Measurements from ENCODE around the gene STX19.
"Not testable (repeated sequence)": the region's sequence is repeated elsewhere in the genome, so short reads cannot be mapped to it uniquely, and the experiment has no call there.

Gene STX19

GRCh38 chr3:93973131-93974126 is 55.0 kb downstream of the STX19 start, which contains the start of gene PROS1:
TSS of gene PROS1 (minus strand) at chr3:93973896. CDS start at chr3:93973749, 147 bp downstream.
- Histone ChIP-seq H3K9me3 (ENCODE audit: control insufficient read depth, insufficient read depth, low read length) (no peaks in the 10 kb centered on the region), H3K9ac (ENCODE audit: low read depth, low read length) (peak within 1 kb of the TSS; percentile 53), H3K36me3 (ENCODE audit: insufficient read depth, low read length) (no peaks in the 10 kb centered on the region), H3K4me1 (ENCODE audit: insufficient read depth, low read length) (peaks cover 10% of the 10 kb centered on the region)

- Histone ChIP-seq H3K9ac (ENCODE audit: low read depth, low read length) (no peak overlapping the region), H3K36me3 (ENCODE audit: insufficient read depth, low read length) (no peaks in the 10 kb centered on the region), H3K4me1 (ENCODE audit: insufficient read depth, low read length) (peaks cover 10% of the 10 kb centered on the region), H3K9me3 (ENCODE audit: control insufficient read depth, insufficient read depth, low read length) (no peaks in the 10 kb centered on the region)
Measured at GRCh38 chr3:93969997-93970396, 58.4 kb downstream of the STX19 start.

- H3K9ac ChIP-seq (ENCODE audit: low read depth, low read length), result peak overlapping the region; percentile 3; the same call in 1 of the 2 replicates
- H3K9me3 ChIP-seq (ENCODE audit: control insufficient read depth, insufficient read depth, low read length), result no peaks in the 10 kb centered on the region
- H3K4me1 ChIP-seq (ENCODE audit: insufficient read depth, low read length), result peaks cover 10% of the 10 kb centered on the region
- H3K36me3 ChIP-seq (ENCODE audit: insufficient read depth, low read length), result no peaks in the 10 kb centered on the region
Measured at GRCh38 chr3:93969443-93969842, 59.0 kb downstream of the STX19 start.

- not testable (repeated sequence) for H3K9ac ChIP-seq (ENCODE audit: low read depth, low read length); H3K36me3 ChIP-seq (ENCODE audit: insufficient read depth, low read length); H3K9me3 ChIP-seq (ENCODE audit: control insufficient read depth, insufficient read depth, low read length)
- H3K4me1 ChIP-seq (ENCODE audit: insufficient read depth, low read length), result peaks cover 10% of the 10 kb centered on the region
Measured at GRCh38 chr3:93965106-93965505, 63.3 kb downstream of the STX19 start.

All from ES-I3 (cell line).